HG03175 (cell line): ENCODE data around the gene LINS1.
A peak's percentile ranks its signal among the peaks of the same experiment; 100 is the strongest.

Experiments
- ATAC-seq: cut with Tn5 transposase; IDR thresholded peaks from one replicate; pipeline ENCODE4 v1.9.1; 2021; ENCODE audit warnings: mild to moderate bottlenecking, moderate library complexity; ENCODE audit not compliant: unreplicated experiment

LINS1 gene

DNA sequence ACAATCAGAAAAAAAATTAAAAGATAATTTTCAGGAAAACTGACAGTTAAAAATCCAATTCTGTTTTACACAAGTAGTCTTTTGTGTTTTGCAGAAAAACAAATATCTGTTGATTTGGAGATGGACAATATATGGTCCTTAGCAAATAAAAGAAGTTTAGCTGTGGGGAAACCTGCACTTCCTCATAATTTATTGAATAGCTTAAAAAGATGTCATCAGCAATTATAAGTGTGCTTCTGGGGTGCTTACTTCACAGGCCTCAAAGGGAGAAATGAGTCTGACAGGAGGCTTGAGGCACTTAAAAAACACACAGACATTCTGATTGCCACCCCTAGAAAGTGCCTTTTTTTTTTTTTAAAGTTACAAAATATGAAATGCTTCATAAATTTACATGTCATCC, 41.7 kb downstream of the LINS1 start:
- ATAC-seq = no peak

DNA sequence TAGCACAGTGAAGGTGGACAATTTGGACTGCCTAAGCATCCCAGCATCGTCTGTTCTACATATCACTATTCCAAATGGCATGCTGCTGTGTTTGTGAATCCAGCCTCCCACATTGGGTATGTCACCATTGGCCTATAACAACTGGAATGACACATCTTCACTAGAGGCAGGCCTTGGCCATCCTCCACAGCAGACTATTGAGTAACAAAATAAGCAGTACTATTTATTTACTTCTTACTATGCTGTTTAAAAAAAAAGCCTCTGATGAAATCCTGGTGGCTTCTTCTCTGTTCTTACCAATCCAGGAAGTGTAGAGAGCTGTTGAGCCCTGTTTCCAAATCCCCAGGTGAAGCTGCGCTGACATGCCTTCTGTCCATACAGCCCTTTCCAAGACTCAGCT, 42.7 kb downstream of the LINS1 start:
- no peak for ATAC-seq

- ATAC-seq = no peak
These were observed 43.2 kb downstream of the LINS1 start for GRCh38 chr15:100558771-100559254.

DNA sequence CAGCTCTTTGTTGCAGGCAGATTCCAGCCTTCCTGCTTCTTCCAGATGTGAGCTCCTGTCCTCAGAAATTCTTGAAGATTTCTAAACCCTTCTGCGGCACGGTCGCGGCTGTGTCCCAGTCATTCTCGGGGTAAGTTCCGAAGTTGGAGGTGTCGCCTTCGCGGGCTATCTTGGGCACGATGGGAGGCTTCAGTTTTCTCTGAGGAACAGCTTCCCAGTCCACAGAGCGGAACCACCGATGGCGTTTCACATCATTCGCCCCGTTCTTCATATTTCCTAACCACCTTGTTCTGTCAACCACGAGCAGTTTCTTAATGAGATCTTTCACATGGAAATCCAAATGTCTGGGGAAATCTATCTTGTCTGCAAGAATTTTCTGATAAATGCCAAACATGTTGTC, 48.5 kb downstream of the LINS1 start:
- ATAC-seq = no peak

DNA sequence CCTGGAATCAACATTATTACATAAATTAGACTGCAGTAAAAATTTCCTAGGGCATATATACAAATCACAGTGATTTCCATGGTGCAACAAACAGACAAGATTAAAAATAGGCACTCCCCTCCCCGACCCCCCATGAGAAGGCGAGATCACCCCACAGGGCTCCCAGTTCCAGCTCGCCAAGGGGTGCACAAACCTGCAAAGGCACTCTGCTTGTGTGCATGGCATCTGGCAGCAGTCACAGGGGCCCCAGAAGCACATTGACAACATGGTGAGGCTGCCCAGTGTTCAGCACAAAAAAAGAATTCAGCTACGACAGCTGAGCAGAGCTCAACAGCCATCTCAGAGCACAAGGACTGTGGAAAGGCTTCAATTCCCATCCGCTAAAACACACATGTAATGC, 54.0 kb downstream of the LINS1 start:
- no peak for ATAC-seq

DNA sequence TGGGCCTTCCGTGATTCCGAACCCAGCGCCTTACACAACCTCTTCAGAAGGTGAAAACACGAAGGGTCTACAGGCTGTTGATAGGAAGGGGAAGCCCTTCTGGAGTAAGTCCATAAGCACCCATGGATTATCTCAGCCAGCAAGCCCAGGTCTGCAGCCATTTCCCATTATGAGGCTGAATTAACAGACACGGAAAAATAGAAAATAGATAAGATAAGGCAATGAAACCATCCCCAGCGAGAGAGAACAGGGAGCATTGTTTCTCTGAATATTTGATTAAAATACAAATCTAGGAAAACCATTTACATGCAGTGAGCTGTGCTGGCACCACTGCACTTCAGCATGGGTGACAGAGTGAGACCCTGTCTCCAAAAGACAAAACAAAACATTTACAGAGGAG, 57.0 kb downstream of the LINS1 start:
- ATAC-seq = no peak

DNA sequence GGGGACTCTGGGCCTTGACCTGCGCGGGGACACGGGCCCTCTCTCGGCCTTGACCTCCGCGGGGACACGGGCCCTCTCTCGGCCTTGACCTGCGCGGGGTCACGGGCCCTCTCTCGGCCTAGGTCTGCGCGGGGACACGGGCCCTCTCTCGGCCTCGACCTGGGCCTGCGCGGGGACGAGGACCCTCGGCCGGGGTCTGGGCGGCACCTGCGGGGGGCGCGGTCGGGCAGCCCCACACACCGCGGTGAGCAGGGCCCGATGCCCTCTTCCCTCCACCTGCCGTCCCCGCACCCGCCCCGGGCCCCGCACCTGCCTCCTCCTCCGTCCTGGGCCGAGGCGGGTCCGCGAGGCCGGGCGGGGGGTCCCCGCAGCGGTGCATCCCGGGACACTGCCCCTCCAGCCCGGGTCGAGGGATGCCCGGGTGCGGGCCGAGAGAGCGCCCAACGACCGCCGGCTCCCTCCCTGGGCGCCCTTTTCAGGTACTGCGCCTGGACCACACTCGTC, 57.6 kb downstream of the LINS1 start:
- no peak for ATAC-seq

GRCh38 chr15:100542290-100542689, 59.7 kb downstream of the LINS1 start:
- no peak for ATAC-seq

DNA sequence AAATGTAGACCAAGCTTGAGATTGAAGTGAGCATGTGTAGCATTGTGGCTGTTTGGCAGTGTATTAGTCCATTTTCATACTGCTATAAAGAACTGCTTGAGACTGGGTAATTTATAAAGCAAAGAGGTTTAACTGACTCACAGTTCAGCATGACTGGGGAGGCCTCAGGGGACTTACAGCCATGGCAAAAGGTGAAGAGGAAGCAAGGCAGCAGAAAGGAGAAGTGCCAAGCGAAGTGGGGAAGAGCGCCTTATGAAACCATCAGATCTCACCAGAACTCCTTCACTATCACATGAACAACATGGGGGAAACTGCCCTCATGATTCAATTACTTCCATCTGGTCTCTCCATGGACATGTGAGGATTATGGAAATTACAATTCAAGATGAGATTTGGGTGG, 64.7 kb downstream of the LINS1 start:
- ATAC-seq = peak; percentile 73

- ATAC-seq = no peak
These were observed 65.3 kb downstream of the LINS1 start for GRCh38 chr15:100536733-100537132.

- no peak for ATAC-seq
These were observed 68.1 kb downstream of the LINS1 start for GRCh38 chr15:100533886-100534285.

GRCh38 chr15:100531823-100532327, 70.1 kb downstream of the LINS1 start:
- ATAC-seq = no peak

DNA sequence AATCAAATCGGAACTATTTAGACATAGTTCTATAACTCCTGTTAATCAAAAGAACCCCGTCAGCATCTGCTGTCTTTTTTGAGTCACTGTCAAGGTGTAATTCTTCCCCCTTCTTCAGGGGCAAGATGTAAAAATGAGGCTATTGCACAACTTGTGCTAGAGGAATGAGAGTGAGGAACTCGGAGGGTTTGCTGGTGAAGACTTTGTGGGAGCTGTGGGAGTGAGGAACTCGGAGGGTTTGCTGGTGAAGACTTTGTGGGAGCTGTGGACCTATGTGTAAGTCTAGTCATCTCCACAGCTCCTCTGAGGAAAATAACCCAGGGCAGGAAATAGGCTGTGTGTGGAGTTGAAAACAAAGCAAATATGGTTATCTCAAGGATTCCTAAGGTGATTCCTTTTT, 70.8 kb downstream of the LINS1 start:
- no peak for ATAC-seq

DNA sequence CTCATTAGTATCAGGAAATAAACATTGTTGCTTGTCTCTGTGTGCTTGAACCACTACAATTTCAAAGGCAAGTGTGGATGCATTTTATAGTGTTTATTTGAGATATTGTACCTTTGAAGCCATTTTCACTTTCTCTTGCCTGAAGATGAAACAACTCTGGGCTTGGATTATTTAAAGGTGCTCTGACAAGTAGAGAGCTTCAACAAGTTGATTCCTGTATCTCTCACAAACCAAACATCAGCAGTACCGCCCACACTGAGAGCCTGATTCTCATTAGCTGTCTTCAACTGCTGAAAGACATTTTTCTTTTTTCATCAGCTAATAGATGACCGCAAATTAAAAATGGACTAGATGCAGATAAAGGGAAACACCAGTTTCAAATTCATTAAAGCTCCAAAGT, 72.4 kb downstream of the LINS1 start:
- no peak for ATAC-seq

DNA sequence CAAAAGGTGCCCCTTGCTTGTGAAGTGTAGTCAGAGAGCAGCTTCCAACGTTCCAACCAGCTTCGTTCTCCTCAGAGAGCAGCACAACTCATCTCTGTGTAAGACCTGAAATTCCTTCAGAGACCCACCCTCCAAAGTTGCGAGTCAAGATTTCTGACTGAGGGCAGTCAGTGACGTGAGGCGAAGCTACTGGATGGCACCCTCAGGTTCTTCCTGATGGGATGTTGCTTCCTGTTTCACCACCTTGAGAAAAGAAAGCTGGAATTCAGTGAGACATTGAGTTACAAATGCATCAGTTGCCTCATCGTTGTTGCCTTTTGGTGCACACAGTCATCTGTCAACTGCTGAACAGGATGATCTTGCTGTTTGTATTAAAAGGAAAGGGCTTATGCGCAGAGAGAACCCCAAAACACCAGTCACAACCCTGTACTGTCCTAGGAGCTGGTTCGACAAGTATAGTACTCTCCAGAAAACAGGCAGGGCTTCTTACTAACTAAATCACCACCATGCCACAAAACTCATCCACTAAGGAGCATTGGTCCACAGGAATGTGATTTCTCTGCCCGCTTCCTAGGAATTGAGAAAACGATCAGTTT, 73.1 kb downstream of the LINS1 start, which contains the start of gene CERS3:
TSS of gene CERS3 (minus strand) at position 118 of the 596 bp plus-strand sequence. CDS start 27,101 bp downstream, outside the sequence.
- no peak for ATAC-seq

- no peak for ATAC-seq
These were observed 75.9 kb downstream of the LINS1 start for GRCh38 chr15:100526027-100526481.

DNA sequence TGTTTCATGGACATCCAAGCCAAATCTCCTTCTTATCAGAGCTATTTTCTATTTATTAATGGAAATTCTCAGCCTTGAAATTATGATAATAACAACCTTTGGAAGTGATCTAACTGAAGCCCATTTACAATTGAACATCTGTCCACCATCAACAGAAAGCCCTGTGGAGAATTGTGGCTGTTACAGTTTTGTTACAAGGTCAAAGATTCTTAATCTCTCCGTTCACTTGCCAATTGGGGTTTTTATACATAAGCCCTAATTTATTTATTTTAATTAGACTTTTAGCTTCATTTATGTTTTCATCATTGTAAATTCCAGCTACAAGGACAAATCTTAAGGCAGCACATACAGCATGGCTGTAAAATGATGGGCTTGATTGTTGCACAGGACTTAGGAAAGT, 76.5 kb downstream of the LINS1 start:
- no peak for ATAC-seq

DNA sequence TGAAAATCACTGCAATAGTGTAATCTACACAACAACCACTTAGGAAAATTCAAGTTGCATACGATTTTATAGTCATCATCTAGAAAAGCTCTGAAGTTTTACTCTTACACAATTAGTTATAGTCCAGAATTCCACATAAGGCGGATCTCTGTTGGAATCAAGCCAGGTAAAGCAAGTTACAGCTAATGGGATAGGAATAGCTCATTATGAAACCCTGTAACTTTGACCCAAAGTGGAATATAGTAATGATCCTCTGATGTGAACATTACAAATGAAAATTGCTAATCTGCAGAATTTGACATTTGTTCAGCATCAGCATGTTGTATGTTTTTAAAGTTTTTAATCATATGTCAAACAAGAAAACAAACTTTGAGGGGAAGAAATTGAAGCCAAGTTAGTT, 77.7 kb downstream of the LINS1 start:
- no peak for ATAC-seq

- no peak for ATAC-seq
These were observed 80.1 kb downstream of the LINS1 start for GRCh38 chr15:100521907-100522306.

DNA sequence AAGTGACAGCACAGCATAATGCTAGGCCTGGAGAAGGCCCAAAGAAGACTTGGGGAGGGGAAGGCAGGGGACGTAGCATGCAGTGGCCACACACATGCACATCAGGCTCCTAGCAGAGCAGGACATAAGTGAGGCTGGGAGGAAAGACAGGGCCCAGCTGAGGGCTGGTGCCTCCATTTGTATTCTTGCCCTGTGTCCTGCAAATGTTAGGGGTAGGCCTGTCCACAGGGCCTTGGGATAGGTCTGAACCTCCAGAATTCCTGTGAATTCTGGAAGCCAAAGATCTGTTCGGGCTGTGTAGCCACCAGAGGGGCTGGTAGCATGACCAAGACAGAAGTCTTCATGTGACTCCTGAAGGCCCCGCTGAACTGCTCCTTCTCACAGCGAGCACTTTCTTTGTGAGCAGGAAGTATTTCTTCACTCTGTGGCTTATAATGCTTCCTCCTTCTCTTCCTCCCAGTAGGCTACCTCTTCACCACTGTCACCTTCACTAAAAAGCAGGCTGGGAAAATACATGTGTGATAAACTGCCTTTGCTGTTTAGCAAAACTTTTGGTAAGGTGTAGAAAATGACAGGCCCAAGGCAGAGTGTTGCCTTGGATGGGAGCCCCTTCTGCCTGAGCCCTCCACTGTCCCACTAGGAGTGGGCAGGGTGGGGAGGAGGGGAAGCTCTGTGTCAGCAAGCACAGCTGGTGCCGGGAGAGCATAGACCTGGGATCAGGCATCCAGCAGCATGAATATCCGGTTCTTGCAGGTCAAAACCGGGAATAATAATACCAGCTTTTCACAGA, 81.7 kb downstream of the LINS1 start:
- ATAC-seq = no peak

DNA sequence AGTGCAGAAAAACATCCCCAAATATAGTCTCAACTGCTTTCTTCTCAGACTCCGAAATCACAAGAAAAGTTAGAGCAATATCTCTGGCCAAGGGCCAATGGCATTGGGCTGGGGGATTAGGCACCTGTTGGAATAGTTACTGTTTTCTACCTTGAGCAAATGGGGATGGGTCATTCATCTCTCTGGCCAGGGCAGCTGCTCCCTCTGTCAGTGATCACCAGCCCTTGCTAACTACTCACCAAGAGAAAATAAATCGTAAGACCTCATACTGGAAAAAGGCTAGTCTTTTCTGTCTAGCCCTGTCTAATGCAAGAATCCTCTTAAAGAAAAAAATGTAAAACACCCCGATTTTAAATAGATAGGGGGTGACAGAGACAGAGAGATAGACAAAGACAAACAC, 84.1 kb downstream of the LINS1 start:
- no peak for ATAC-seq
